NCI-H226 (cell line): ENCODE measurements around the gene HDGF.

Experiments used
- DNase-seq: peaks from one replicate; pipeline ENCODE4 v3.0.0-alpha.2; 2015

Gene HDGF

DNA sequence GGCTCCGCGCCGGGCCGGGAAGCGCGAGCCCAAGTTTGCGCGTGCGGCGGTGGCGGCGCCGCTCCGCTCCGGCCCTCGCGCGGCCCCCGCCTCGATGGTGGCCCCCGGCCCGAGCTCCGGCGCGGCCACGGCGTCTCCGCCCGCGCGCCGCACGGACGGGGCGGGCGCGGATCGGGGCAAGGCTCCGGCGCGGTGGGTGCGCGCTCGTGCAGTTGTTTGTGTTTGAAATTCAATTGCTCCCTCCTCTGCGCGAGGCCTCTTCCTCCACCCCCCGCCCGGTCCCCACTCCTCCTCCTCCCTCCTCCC lies at the start of gene HDGF:
TSS of gene HDGF (minus strand) at position 225 of the 306 bp plus-strand sequence. CDS start 246 bp downstream, outside the sequence.
- DNase-seq: no peak

DNA sequence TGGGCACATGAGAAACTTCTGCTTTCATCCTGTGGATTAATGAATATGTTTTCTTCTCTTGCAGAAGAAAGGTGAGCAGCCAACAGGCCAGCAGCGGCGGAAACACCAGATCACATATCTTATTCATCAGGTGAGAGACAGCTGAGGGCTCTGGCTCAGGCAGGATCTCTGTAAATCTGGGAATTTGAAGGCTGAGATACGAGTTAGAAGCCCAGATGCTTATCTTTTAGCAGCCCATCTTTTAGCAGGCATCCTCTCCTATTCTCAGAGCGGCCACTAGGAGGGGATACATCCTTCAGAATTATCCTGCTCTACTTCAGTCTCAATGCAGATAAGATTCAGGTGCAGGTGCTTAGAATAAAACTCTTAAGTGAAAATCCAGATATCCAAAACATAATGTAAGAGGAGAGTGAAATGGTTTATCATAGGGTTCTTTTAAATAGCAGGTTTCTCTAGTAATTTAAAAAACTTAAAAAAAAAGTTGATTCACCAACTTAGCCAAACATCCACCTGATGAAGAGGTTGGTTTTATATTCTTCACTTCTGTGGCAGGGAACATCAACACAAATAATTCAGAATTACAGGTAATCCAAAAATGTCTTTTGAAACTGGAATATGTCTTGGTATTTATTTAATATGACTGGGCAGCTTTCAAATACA lies 45.9 kb upstream of the HDGF start:
- DNase-seq: peak; percentile 25

DNA sequence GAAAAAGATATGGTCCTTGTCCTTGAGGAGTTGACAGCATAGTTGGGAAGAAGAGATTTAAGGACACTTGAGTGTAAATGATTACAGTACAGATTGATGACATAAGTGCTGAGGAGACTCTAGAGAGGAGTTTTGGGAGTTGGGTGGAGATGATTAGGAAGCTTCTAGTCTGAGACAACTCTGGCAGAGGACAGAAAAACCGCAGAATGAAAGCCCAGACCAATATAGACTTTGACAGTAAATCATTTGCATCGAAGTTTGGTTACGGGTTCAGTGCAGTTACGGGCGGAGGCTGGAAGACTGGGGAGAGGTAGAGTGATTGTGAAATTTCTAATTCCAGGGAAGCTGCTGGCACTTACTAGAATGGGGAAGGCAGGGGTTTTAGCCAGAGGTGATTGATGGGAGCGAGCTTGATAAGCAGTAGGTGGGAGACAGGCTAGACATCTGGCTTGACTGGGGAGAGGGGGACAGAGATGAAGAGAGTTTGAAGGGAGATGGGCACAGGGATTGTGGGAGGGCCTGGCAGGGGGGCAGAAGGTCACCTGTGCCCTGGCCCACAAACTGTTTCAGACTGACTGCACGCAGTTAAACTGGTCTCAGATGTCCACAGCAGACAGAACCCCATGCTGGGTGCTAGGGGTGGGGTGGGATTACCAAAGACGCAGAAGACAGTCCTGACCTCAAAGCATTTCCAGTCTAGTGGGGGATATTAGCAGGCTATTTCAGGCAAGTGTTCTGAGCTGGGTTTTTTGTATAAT lies 45.0 kb upstream of the HDGF start:
- peak; percentile 13 for DNase-seq

DNA sequence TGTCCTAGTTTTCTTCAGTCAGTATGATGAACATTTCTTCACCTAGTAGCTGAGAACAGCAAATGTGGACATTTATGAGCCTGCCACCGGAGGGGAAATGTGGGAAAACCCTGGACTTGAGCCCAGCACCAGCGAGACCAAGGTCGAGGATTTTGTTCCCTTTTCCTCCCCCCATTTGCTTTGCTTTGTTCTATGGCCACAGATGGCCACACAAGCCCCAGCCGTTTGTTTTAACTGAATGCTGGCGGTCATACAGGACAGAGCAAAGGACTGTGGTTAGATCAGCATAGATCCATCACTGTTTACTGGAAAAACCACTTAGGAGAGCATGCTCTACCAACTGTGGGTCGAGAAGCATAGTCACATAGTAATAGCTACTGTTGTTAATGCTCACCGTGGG lies 44.3 kb upstream of the HDGF start:
- DNase-seq: no peak

DNA sequence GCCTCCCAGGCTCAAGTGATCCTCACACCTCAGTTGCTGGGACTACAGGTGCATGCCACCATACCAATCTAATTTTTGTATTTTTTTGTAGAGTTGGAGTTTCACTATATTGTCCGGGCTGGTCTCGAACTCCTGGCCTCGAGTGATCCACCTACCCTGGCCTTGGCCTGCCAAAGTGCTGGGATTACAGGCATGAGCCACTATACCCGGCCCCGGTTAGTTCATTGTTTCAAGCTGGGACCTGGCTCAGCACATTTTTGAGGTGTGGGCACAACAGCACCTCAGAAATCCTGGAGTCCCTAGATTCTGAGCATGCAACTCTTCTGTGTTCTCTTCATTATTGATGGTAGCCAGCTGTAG lies 43.9 kb upstream of the HDGF start:
- DNase-seq: no peak

DNA sequence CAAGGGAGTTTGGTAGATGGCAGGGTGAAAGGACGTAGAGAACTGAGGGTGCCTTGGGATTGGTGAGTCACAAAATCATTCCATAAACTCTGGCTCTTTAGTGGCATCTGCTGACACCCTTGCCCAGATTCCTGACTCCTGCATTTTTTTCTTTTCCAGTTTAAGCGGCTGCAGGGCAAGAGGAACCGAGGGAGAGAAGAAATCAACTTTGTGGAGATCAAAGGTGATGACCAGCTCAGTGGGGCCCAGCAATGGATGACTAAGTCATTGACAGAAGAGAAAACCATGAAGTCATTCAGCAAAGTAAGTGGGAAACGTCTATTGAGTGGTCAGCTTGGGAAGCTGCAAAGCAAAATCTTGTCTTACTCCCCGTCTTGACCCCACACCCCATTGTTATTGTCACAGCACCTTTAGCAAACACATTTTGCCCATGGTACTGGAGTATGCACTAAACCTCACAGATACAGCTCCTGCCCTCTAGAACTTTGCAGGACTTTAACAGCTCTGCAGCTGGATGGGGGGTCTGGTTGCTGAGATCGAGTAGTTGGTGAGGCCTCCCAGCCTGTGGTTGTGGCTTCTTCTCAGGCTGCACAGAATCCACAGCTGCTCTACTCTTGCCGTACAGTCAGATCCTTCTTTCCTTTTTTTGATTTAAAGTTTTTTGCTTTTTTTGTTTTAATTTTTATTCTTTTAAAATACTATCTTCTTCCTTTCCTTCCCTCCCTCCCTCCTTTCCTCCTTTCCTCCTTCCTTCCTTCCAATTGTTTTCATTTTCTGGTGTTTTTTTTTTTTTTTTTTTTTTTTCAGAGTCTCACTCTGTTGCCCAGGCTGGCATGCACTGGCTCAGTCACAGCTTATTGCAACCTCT lies 43.3 kb upstream of the HDGF start:
- DNase-seq: no peak

DNA sequence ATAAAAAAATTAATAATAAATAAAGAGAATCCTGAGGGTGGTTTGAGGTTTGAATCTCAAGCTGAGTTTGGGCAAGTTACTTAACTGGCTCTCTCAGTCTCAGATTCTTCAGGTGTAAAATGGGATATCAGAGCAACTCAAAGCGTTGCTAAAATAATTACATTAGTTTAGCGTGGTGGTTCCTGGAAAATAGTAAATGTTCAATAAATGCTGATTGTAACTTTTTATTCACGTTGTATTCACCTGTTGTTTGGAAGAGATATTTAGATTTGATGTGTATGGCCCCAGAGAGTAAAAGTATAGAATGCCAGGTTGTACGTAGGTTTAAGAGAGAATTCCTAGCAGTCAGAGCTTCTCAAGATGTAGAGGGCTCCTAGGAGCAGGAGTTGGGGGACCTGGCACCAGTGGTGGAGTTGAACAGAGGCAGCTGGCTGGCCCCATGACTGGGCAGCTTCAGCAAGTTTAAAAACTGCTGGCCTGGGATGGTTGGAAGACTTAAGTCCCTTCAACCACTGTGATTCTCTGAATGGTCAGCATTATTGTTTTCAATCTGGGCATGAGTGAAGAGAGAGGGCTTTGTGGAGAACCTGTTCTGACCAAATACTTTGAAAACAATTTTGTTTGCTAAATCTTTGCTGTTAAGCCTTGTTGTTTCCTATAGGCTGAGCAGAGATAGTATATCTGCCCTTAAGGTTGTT lies 38.3 kb upstream of the HDGF start:
- no peak for DNase-seq

DNA sequence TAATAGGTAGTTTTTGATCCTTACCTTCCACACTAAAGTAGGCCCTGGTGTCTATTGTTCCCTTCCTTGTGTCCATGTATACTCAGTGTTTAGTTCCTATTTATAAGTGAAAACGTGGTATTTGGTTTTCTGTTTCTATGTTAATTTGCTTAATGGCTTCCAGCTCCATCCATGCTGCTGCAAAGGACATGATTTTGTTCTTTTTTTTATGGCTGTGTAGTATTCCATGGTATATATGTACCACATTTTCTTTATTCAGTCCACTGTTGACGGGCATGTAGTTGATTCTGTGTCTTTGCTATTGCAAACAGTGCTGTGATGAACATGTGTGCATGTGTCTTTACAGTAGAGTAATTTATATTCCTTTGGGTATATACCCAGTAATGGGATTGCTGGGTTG lies 36.7 kb upstream of the HDGF start:
- DNase-seq: no peak

DNA sequence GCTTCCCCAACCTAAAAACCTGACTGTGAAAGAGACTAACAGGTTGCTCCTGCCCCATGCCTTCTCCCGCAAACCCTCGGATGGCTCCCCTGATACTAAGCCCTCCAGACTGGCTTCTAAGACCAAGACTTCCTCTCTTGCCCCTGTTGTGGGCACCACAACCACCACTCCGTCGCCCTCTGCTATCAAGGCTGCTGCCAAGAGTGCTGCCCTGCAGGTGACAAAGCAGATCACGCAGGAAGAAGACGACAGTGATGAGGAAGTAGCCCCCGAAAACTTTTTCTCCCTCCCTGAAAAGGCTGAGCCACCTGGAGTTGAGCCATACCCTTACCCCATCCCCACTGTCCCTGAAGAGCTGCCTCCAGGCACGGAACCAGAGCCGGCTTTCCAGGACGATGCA lies 35.2 kb upstream of the HDGF start:
- no peak for DNase-seq

DNA sequence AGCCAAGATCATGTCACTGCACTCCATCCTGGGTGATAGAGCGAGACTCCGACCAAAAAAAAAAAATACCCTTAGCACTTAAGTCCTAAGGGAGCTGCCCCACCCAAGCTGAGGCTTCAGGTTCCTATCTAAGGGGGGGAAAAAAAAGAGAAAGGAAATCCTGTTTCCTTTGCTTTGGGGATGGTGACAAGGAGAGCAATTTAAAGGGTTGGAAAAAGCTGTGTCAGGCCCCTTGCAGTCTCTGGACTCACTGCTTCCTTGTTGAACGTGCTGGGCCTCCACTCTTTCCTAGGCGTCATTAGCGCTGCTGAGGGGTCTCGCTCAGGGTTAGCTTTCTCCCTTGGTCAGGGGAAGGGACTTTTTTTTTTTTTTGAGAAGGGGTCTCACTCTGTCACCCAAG lies 34.0 kb upstream of the HDGF start:
- DNase-seq: no peak

DNA sequence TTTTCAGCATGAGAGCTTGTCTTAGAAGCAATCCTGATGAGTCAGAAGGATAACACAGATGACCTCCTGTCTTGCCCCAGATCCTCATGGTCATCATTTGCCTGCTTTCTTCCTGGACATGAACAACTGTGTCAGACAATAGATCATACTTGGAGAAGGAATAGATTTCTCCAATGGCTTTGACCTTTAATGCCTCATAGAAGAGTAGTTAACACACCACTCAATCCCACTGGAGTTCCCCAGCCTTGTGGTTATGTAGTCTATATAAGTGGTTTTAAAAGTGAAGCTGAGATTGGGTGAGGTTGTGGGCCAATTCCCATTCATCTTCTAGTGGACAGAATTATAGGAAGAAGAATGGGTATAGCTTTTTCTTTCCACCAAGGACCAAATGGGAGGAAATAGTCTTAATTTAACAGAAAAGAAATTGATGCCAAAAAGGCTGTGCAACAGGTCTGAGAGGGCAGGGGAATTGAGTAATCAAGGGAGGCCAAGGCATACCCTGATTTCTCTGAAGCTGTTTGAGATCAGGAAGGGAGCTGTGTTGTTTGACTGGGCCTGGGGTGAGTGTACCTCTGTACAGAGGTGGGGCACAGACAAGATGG lies 30.2 kb upstream of the HDGF start:
- DNase-seq: peak; percentile 53

DNA sequence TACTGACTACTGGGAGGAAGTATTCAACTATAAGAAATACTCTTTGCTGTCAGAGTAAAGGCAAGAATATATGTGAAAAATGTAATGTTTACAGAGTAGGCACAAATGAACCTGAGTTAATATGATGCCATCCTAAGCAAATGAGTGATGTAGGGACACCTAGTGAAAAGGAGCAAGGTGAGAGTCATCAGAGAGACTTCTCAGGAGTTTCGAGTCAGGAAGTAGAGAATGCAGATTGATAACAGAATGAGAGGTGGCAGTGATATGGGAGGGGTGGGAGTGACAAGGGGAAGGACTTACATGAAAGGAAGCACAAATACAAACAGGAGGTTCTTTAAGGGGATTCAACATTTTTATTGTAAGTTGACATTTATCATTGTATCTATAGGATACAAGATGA lies 26.1 kb upstream of the HDGF start:
- DNase-seq: no peak

DNA sequence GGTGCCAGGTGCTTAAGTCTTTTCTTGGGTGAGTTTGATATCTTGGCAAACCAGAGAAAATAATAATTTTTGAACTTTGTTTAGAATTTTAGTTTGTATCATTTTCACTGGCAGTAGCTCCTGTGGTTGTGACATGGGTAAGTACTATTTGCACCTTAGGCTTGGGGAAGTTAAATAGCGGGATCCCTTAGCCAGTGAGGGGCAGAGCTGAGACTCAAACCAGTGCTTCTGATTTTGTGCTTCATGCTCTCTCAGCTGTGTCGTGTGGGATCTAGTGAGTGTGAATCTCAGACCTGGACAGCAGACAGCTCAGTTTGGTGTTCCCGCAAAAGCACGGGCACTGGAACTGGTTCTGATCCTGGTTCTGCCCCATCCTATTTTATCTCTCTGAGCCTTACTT lies 25.5 kb upstream of the HDGF start:
- no peak for DNase-seq

DNA sequence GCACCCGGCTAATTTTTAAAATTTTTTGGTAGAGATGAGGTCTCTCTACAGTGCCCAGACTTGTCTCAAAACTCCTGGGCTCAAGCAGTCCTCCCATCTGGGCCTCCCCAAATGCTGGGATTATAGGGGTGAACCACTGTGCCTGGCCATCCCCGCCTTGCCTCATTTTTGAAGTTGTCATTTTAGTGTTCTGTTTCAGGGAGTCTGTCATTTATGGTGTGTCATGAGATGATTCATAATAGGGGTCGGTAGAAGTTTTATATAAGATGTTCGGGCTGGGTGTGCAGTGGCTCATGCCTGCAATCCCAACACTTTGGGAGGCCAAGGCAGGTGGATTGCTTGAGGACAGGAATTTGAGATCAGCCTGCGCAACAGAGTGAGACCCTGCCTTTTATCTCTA lies 24.3 kb upstream of the HDGF start:
- DNase-seq: no peak

DNA sequence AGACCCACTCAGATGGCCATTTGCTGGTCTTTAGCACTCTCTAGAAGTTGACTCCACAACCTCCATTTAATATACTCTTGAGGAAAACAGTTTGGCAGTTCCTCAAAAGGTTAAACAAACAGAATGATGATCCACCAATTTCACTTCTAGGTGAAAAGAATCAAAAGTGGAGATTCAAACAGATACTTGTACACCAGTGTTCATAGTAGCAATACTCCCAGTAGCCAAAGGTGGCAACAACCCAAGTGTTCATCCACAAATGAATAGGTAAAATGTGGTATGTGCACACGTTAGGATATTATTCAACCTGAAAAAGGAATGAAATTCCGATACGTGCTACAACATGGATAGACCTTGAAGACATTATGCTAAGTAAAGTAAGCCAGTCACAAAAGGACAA lies 22.1 kb upstream of the HDGF start:
- no peak for DNase-seq

DNA sequence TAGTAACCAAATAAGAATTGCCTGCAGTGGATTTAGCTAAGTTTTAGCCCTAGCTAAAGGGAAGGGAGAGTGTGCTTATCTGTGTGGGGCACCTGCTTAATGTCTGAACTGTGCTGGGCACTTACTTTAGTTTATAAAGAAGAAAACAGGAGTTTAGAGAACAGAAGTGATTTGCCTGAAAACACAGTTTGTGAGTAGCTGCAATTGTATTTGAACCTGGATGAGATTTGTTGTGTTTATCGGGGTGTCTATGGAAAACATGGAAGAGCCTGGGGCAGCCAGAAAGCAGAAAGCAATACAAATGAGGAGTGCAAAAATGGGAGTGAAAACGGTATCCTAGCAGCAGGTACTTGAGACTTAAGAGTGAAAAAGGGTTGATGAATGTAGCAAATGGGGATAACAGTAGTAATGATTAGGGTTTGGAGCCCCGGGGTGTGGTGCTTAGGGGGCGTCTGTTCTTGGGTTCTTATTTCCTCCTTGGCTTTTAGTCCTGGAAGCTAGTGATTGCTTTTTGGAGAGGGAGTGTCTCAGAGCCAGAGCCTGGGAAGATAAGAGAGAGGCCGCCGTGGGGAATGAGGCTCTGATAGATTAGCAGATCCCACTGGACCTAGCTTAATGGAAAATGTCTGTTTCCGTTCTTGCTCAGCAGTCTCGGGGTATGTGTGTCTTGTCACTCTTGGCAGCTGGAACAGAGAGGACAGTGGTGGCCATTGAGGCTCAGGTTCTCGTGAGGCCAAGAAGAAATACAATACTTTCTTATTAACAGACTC lies 21.4 kb upstream of the HDGF start:
- DNase-seq: no peak

DNA sequence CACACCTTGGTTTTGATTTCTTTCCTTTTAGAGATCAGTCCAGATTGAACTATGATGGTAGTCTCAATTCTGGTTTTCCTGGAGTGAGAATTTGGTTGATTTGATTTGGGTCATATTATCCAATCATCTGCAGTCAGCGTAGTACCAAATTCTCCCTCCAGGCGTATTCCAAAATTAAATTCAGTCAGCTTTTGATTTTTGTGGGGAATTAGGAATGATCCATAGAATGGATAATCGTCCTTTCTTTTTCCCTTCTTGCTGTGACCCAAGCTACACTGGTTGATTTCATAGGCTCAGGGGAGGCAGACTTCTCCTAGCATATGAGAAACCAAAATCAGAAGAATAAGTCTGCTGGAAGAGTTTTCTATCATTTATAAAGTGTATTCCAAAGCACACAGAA lies 20.7 kb upstream of the HDGF start:
- no peak for DNase-seq

DNA sequence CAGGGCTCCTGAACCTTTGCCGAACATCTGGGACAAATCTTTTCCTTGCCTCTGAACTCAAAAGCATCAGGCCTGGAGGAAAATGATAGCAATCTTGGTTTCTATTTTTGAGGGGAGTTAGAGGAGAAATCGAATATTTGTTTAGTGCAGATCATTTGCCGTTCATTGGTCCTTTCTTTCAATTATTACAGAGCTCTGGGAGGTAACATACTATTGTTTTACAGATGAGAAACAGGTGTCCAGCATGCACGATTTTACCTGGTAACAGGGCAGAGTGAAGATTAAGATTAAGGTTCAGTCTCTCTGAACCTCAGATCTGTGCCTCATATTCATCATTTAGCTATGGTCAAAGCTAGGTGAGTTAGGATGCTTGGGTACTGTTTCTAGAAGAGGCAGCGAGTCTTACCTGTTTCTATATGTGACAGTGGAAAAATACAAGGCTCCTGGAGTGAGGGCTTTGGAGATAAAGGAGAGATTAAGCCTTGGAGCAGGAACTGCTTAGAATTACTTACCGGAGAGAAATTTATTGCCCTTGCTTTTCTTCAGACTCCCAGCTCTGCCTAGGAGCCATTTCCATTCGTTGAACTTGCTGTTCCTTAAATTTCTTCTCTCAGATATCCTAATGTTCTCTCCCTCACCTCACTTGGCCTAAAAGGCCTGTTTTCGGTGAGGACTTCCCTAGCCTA lies 17.3 kb upstream of the HDGF start:
- no peak for DNase-seq

DNA sequence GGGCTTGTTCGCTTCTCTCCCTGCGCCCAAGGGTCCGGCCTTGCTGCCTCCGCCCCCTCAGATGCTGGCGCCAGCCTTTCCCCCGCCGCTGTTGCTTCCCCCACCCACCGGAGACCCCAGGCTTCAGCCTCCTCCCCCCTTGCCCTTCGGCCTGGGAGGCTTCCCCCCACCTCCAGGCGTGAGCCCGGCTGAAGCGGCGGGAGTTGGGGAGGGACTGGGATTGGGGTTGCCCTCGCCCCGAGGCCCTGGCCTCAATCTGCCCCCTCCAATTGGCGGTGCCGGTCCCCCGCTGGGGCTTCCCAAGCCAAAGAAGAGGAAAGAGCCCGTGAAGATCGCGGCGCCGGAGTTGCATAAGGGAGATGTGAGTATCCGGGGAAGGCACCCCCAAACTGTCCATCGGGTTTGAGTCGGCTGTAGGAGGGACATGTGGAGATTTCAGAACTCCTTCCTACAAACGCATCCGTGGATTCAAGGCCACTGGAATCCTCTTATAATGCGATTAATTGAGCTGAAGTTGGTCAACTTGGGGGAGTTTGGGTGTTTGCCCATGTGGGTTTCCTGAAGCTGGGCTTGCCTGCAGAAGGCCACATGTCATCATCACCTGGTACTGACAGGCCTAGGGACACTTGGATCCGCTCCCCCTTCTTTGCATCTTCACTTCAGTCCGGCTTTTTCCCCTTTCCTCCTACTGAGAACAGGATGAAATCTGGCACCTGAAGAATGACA lies 16.6 kb upstream of the HDGF start:
- no peak for DNase-seq

DNA sequence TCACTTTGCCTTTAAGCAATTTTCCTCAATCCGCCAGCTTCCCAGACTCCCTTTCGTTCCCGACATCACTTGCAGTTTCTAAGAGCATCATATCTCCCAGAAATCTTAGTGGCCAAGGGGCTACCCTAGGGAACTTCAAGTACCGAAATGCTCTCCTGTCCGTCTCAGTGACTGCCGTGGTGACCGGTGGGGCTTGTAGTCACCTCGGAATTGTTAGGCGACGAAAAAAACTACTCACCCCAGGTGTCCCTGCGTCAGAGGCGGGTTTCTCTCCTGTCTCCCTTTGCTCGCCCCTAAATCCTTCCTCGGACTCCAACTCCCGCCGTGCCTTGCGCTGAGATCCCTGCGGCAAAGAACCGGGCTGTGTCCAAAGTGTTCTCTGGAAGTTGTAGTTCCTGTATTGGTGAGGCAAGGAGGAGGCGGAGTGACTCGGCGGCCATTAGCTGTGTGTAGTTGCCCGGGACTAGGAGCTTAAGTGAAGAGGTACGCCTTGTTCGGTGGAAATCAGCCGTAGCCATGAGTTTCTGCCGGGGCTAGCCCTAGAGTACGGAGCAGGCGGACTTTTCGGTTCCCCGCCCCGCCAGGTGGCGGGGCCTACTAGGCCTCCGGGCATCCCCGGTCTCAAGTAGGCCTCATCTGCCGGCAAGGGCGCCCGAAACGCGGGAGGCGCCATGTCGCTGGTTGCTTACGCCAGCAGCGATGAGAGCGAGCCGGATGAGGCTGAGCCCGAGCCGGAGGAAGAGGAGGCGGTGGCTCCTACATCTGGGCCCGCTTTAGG lies 15.8 kb upstream of the HDGF start, which contains the start of gene PRCC:
TSS of gene PRCC (plus strand) at position 435 of the 778 bp plus-strand sequence. CDS start at position 672, 237 bp downstream.
- peak; percentile 99 for DNase-seq
